Sciatic nerve (tissue), 1 donor: ENCODE data around the gene GIMAP2. TPM values are rescaled to one million over a fixed set of nuclear protein-coding genes. Genes with fewer than 3 reads are reported as not detected.

ENCODE experiments used
- total RNA-seq: library from RNA; stranded (reverse); fragmentation: NEBNext Ultra II Directional; extraction: Animal tissue kit (Norgen Biotek cat#: 25700); gene quantifications from one replicate; pipeline ENCODE4 v1.2.1, GENCODE V29; 2021
- donor health status: DM: no; HTN: no; CAD: no.

Gene GIMAP2
- total RNA-seq, 1 donor from 2014 or later = 11.7 TPM

Other genes starting within 250 kb of the GIMAP2 start
- 22.4 TPM for gene GIMAP8, start 235.1 kb upstream of the GIMAP2 start, total RNA-seq
- 31.6 TPM for gene GIMAP7, start 170.8 kb upstream of the GIMAP2 start, total RNA-seq
- 52.8 TPM for gene GIMAP4, start 118.3 kb upstream of the GIMAP2 start, total RNA-seq
- gene GIMAP6, start 53.3 kb upstream of the GIMAP2 start, total RNA-seq = 32.7 TPM
- gene GIMAP1, start 30.9 kb downstream of the GIMAP2 start, total RNA-seq = 8.5 TPM
- gene GIMAP5, start 51.7 kb downstream of the GIMAP2 start, total RNA-seq = 18.4 TPM
- 78.8 TPM for gene TMEM176B, start 114.7 kb downstream of the GIMAP2 start, total RNA-seq
- gene TMEM176A, start 115.1 kb downstream of the GIMAP2 start, total RNA-seq = 69.7 TPM
- gene AOC1, start 166.8 kb downstream of the GIMAP2 start, total RNA-seq = not detected